C4-2B (cell line): ENCODE results near the gene ZDHHC7.

Experiments used
- H3K27ac ChIP-seq: fragments of 450-650 bp; 2 replicates; pipeline ENCODE4 v1.5.1; 2017
- CTCF ChIP-seq: fragments of 450-650 bp; conservative IDR thresholded peaks from 2 replicates; pipeline ENCODE4 v1.5.1; 2017; ENCODE audit warnings: mild to moderate bottlenecking
- ZFX ChIP-seq: fragments of 450-650 bp; IDR thresholded peaks from 2 replicates; pipeline ENCODE4 v1.6.1; 2017

The ZDHHC7 gene

GRCh38 chr16:84926462-84926861 is 84.9 kb downstream of the ZDHHC7 start:
- no peak overlapping the region for H3K27ac ChIP-seq
- TF ChIP-seq CTCF (no peak), ZFX (no peak)

- no peak for TF ChIP-seq ZFX
- H3K27ac ChIP-seq, result no peak overlapping the region
Observed at GRCh38 chr16:84925773-84926372, 85.5 kb downstream of the ZDHHC7 start.

- no peak overlapping the region for H3K27ac ChIP-seq
- TF ChIP-seq CTCF (peak; percentile 93), ZFX (no peak)
Observed at GRCh38 chr16:84925092-84925772, 86.1 kb downstream of the ZDHHC7 start.

GRCh38 chr16:84924331-84925091 is 86.8 kb downstream of the ZDHHC7 start:
- no peak overlapping the region for H3K27ac ChIP-seq
- TF ChIP-seq CTCF, result no peak
